ENCODE measurements around the gene SLC23A3. TPM values are rescaled to one million over a fixed set of nuclear protein-coding genes. Genes with fewer than 3 reads are reported as not detected.

Gene SLC23A3
- polyA plus RNA-seq, 1 donor = 1.3 TPM

Other genes starting within 250 kb of the SLC23A3 start
- 0.29 TPM for gene CDK5R2, start 210.4 kb downstream of the SLC23A3 start, polyA plus RNA-seq (ENCODE audit: insufficient read length)
- not detected for gene FEV, start 184.8 kb downstream of the SLC23A3 start, polyA plus RNA-seq (ENCODE audit: insufficient read length)
- gene CRYBA2, start 176.6 kb downstream of the SLC23A3 start, polyA plus RNA-seq (ENCODE audit: insufficient read length) = not detected
- gene CFAP65, start 128.5 kb downstream of the SLC23A3 start, polyA plus RNA-seq (ENCODE audit: insufficient read length) = not detected
- not detected for gene IHH, start 109.1 kb downstream of the SLC23A3 start, polyA plus RNA-seq (ENCODE audit: insufficient read length)
- 11.6 TPM for gene NHEJ1, start 9.2 kb downstream of the SLC23A3 start, polyA plus RNA-seq (ENCODE audit: insufficient read length)
- 34.2 TPM for gene CNPPD1, start 6.9 kb upstream of the SLC23A3 start, polyA plus RNA-seq (ENCODE audit: insufficient read length)
- 39.8 TPM for gene RETREG2, start 8.2 kb upstream of the SLC23A3 start, polyA plus RNA-seq (ENCODE audit: insufficient read length)
- 21.0 TPM for gene ZFAND2B, start 36.8 kb upstream of the SLC23A3 start, polyA plus RNA-seq (ENCODE audit: insufficient read length)
- 31.9 TPM for gene ABCB6, start 48.9 kb upstream of the SLC23A3 start, polyA plus RNA-seq (ENCODE audit: insufficient read length)
- 33.5 TPM for gene ATG9A, start 59.6 kb upstream of the SLC23A3 start, polyA plus RNA-seq (ENCODE audit: insufficient read length)
- gene ANKZF1, start 59.8 kb upstream of the SLC23A3 start, polyA plus RNA-seq (ENCODE audit: insufficient read length) = 26.8 TPM
- gene GLB1L, start 75.4 kb upstream of the SLC23A3 start, polyA plus RNA-seq (ENCODE audit: insufficient read length) = 3.6 TPM
- gene STK16, start 75.5 kb upstream of the SLC23A3 start, polyA plus RNA-seq (ENCODE audit: insufficient read length) = 15.0 TPM
- gene TUBA4B, start 83.2 kb upstream of the SLC23A3 start, polyA plus RNA-seq (ENCODE audit: insufficient read length) = 0.20 TPM
- 139 TPM for gene TUBA4A, start 83.9 kb upstream of the SLC23A3 start, polyA plus RNA-seq (ENCODE audit: insufficient read length)
- gene DNAJB2, start 109.3 kb upstream of the SLC23A3 start, polyA plus RNA-seq (ENCODE audit: insufficient read length) = 82.4 TPM
- gene PTPRN, start 139.4 kb upstream of the SLC23A3 start, polyA plus RNA-seq (ENCODE audit: insufficient read length) = 0.13 TPM
- gene RESP18, start 162.7 kb upstream of the SLC23A3 start, polyA plus RNA-seq (ENCODE audit: insufficient read length) = not detected
- 33.7 TPM for gene DNPEP, start 217.9 kb upstream of the SLC23A3 start, polyA plus RNA-seq (ENCODE audit: insufficient read length)
- 5,672 TPM for gene DES, start 248.3 kb upstream of the SLC23A3 start, polyA plus RNA-seq (ENCODE audit: insufficient read length)

Measured in forelimb muscle (tissue), 1 donor.